Rectal smooth muscle tissue (tissue), 1 donor: ENCODE data around the gene TDRD5.
"Not testable (repeated sequence)": the region's sequence is repeated elsewhere in the genome, so short reads cannot be mapped to it uniquely, and the experiment has no call there.

ENCODE experiments used
- H3K27ac ChIP-seq: one replicate; pipeline ENCODE4 v1.7.0; 2013; ENCODE audit warnings: low read depth, low read length, inconsistent platforms
- H3K27me3 ChIP-seq: one replicate; pipeline ENCODE4 v1.7.0; 2013; ENCODE audit warnings: low read length; ENCODE audit not compliant: control insufficient read depth, insufficient read depth
- H3K36me3 ChIP-seq: one replicate; pipeline ENCODE4 v1.7.0; 2013; ENCODE audit warnings: low read length; ENCODE audit not compliant: control insufficient read depth, insufficient read depth
- H3K4me1 ChIP-seq: one replicate; pipeline ENCODE4 v1.7.0; 2013; ENCODE audit warnings: low read length; ENCODE audit not compliant: control insufficient read depth, insufficient read depth
- H3K4me3 ChIP-seq: one replicate; pipeline ENCODE4 v1.7.0; 2013; ENCODE audit warnings: low read length
- H3K9ac ChIP-seq: one replicate; pipeline ENCODE4 v1.7.0; 2013; ENCODE audit warnings: low read length

TDRD5 gene

GRCh38 chr1:179637211-179637860, 45.7 kb downstream of the TDRD5 start:
- no peak overlapping the region for H3K9ac ChIP-seq
- no peaks in the 10 kb centered on the region for H3K4me1 ChIP-seq
- no peaks in the 10 kb centered on the region for H3K36me3 ChIP-seq
- no peak overlapping the region for H3K4me3 ChIP-seq
- no peaks in the 10 kb centered on the region for H3K27me3 ChIP-seq
- no peak overlapping the region for H3K27ac ChIP-seq

- H3K4me3 ChIP-seq, result no peak overlapping the region
- H3K27ac ChIP-seq, result no peak overlapping the region
- no peaks in the 10 kb centered on the region for H3K4me1 ChIP-seq
- H3K36me3 ChIP-seq, result no peaks in the 10 kb centered on the region
- no peaks in the 10 kb centered on the region for H3K27me3 ChIP-seq
- no peak overlapping the region for H3K9ac ChIP-seq
Measured at GRCh38 chr1:179661018-179661417, 69.4 kb downstream of the TDRD5 start.

GRCh38 chr1:179663810-179664209, 72.2 kb downstream of the TDRD5 start:
- no peaks in the 10 kb centered on the region for H3K27me3 ChIP-seq
- no peak overlapping the region for H3K27ac ChIP-seq
- H3K36me3 ChIP-seq, result no peaks in the 10 kb centered on the region
- no peak overlapping the region for H3K9ac ChIP-seq
- no peaks in the 10 kb centered on the region for H3K4me1 ChIP-seq
- H3K4me3 ChIP-seq, result no peak overlapping the region

GRCh38 chr1:179677882-179678281, 86.2 kb downstream of the TDRD5 start:
- Histone ChIP-seq H3K4me3 (no peak overlapping the region), H3K36me3 (no peaks in the 10 kb centered on the region), H3K9ac (no peak overlapping the region), H3K4me1 (no peaks in the 10 kb centered on the region), H3K27me3 (no peaks in the 10 kb centered on the region), H3K27ac (no peak overlapping the region)

- not testable (repeated sequence) for H3K4me3 ChIP-seq, H3K27me3 ChIP-seq, H3K9ac ChIP-seq, H3K4me1 ChIP-seq, H3K36me3 ChIP-seq, H3K27ac ChIP-seq
Measured at GRCh38 chr1:179694530-179694929, 102.9 kb downstream of the TDRD5 start.

- no peak overlapping the region for H3K9ac ChIP-seq
- H3K36me3 ChIP-seq, result no peaks in the 10 kb centered on the region
- H3K27ac ChIP-seq, result no peak overlapping the region
- no peaks in the 10 kb centered on the region for H3K4me1 ChIP-seq
- H3K4me3 ChIP-seq, result no peak overlapping the region
- no peaks in the 10 kb centered on the region for H3K27me3 ChIP-seq
Measured at GRCh38 chr1:179702946-179703539, 111.4 kb downstream of the TDRD5 start.

GRCh38 chr1:179706339-179706941, 114.8 kb downstream of the TDRD5 start:
- H3K27me3 ChIP-seq, result no peaks in the 10 kb centered on the region
- H3K9ac ChIP-seq, result no peak overlapping the region
- H3K36me3 ChIP-seq, result no peaks in the 10 kb centered on the region
- H3K4me3 ChIP-seq, result no peak overlapping the region
- peaks cover 8% of the 10 kb centered on the region for H3K4me1 ChIP-seq
- no peak overlapping the region for H3K27ac ChIP-seq

GRCh38 chr1:179707406-179707805, 115.8 kb downstream of the TDRD5 start:
- H3K4me3 ChIP-seq, result no peak overlapping the region
- H3K36me3 ChIP-seq, result no peaks in the 10 kb centered on the region
- peaks cover 8% of the 10 kb centered on the region for H3K4me1 ChIP-seq
- no peak overlapping the region for H3K27ac ChIP-seq
- no peaks in the 10 kb centered on the region for H3K27me3 ChIP-seq
- no peak overlapping the region for H3K9ac ChIP-seq

- no peaks in the 10 kb centered on the region for H3K27me3 ChIP-seq
- no peak overlapping the region for H3K27ac ChIP-seq
- peaks cover 8% of the 10 kb centered on the region for H3K4me1 ChIP-seq
- no peaks in the 10 kb centered on the region for H3K36me3 ChIP-seq
- H3K4me3 ChIP-seq, result no peak overlapping the region
- H3K9ac ChIP-seq, result no peak overlapping the region
Measured at GRCh38 chr1:179708434-179709195, 117.0 kb downstream of the TDRD5 start.

GRCh38 chr1:179709841-179710329, 118.3 kb downstream of the TDRD5 start:
- Histone ChIP-seq H3K36me3 (no peaks in the 10 kb centered on the region), H3K9ac (no peak overlapping the region), H3K4me3 (no peak overlapping the region), H3K27ac (no peak overlapping the region), H3K4me1 (peaks cover 8% of the 10 kb centered on the region), H3K27me3 (no peaks in the 10 kb centered on the region)

- H3K4me3 ChIP-seq, result no peak overlapping the region
- no peaks in the 10 kb centered on the region for H3K36me3 ChIP-seq
- H3K27ac ChIP-seq, result no peak overlapping the region
- H3K27me3 ChIP-seq, result no peaks in the 10 kb centered on the region
- H3K9ac ChIP-seq, result no peak overlapping the region
- H3K4me1 ChIP-seq, result peaks cover 8% of the 10 kb centered on the region
Measured at GRCh38 chr1:179714159-179714558, 122.5 kb downstream of the TDRD5 start.

GRCh38 chr1:179714623-179715022, 123.0 kb downstream of the TDRD5 start:
- Histone ChIP-seq H3K27ac (no peak overlapping the region), H3K4me1 (peaks cover 5% of the 10 kb centered on the region), H3K9ac (no peak overlapping the region), H3K36me3 (no peaks in the 10 kb centered on the region), H3K4me3 (no peak overlapping the region), H3K27me3 (no peaks in the 10 kb centered on the region)
